ENCODE results near the gene NUCB1. TPM values are rescaled to one million over a fixed set of nuclear protein-coding genes. Genes with fewer than 3 reads are reported as not detected.
"Not testable (repeated sequence)": the region's sequence is repeated elsewhere in the genome, so short reads cannot be mapped to it uniquely, and the experiment has no call there.

NUCB1 gene
- total and polyA plus RNA-seq, 3 experiments from 2014 or later, result 86.8 to 147 (median 93.3) TPM

- Histone ChIP-seq H3K4me3 (ENCODE audit: low read length) (peak overlapping the region; percentile 96), H3K36me3 (ENCODE audit: insufficient read depth, low read length) (peaks cover 10% of the 10 kb centered on the region), H3K27me3 (ENCODE audit: insufficient read depth, low read length, poor library complexity, severe bottlenecking) (no peaks in the 10 kb centered on the region), H3K4me1 (ENCODE audit: insufficient read depth, low read length) (peaks cover 17% of the 10 kb centered on the region), H3K27ac (ENCODE audit: low read depth, low read length) (peak overlapping the region; percentile 88), H3K9me3 (ENCODE audit: low read length) (no peaks in the 10 kb centered on the region)
- peak overlapping the region; percentile 77 to 98 (median 96) for H3K27ac Mint-ChIP-seq
- H3K4me1 Mint-ChIP-seq, result peaks cover 22 to 39% (median 29%) of the 10 kb centered on the region in 3 donors
- POLR2A ChIA-PET, result interaction anchor here (0.6 to 2.1 kb wide), 12 partner anchors 12 to 105 kb away, joined by 3 to 17 read pairs (median 4); partner anchors contain the start of genes BAX, DHDH, FTL and GYS1
- CTCF ChIA-PET, result interaction anchor here (1.0 to 1.8 kb wide), 7 partner anchors 10 to 113 kb away, joined by 3 to 5 read pairs (median 3); partner anchors contain the start of genes DHDH, GYS1 and RUVBL2
- H3K27me3 Mint-ChIP-seq, result peaks cover under 1 to 6% of the 10 kb centered on the region in 2 donors
- peak in 2 of 5 donors; percentile 33 to 35 for DNase-seq
- H3K9me3 Mint-ChIP-seq, result no peaks in the 10 kb centered on the region
- peak overlapping the region; percentile 89 to 100 (median 97) for H3K4me3 Mint-ChIP-seq
- peaks cover 0 to 35% (median 6%) of the 10 kb centered on the region in 3 donors for H3K36me3 Mint-ChIP-seq
Observed at GRCh38 chr19:48900477-48901406, 630 bp downstream of the NUCB1 start.

DNA sequence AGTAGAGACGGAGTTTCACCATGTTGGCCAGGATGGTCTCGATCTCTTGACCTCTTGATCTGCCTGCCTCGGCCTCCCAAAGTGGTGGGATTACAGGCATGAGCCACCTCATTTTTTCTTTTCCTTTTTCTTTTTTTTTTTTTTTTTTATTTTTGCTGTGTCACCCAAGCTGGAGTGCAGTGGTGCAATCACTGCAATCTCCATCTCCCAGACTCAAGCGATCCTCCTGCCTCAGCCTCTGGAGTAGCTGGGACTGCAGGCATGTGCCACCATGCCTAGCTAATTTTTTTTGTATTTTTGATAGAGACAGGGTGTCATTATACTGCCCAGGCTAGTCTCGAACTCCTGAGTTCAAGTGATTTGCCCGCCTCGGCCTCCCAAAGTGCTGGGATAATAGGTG is 2.2 kb downstream of the NUCB1 start:
- DNase-seq; H3K9me3 Mint-ChIP-seq; H3K9me3 ChIP-seq (ENCODE audit: low read length); H3K27me3 ChIP-seq (ENCODE audit: insufficient read depth, low read length, poor library complexity, severe bottlenecking); POLR2A ChIA-PET; H3K27ac ChIP-seq (ENCODE audit: low read depth, low read length); CTCF ChIA-PET; H3K27me3 Mint-ChIP-seq; H3K4me3 ChIP-seq (ENCODE audit: low read length): not testable (repeated sequence)
- peaks cover 17% of the 10 kb centered on the region for H3K4me1 ChIP-seq (ENCODE audit: insufficient read depth, low read length)
- peaks cover 11% of the 10 kb centered on the region for H3K36me3 ChIP-seq (ENCODE audit: insufficient read depth, low read length)
- H3K27ac Mint-ChIP-seq, result peak overlapping the region in 2 of 8 donors; percentile 35 to 63
- H3K4me3 Mint-ChIP-seq, result peak overlapping the region in 4 of 7 donors; percentile 27 to 65 (median 46)
- H3K4me1 Mint-ChIP-seq, result peaks cover 20 to 34% (median 29%) of the 10 kb centered on the region in 3 donors
- peaks cover 0 to 46% (median 7%) of the 10 kb centered on the region in 3 donors for H3K36me3 Mint-ChIP-seq

GRCh38 chr19:48903788-48904187 is 3.7 kb downstream of the NUCB1 start:
- H3K27me3 ChIP-seq (ENCODE audit: insufficient read depth, low read length, poor library complexity, severe bottlenecking); CTCF ChIA-PET; H3K27me3 Mint-ChIP-seq; POLR2A ChIA-PET; H3K4me3 Mint-ChIP-seq; H3K4me3 ChIP-seq (ENCODE audit: low read length); H3K9me3 Mint-ChIP-seq; H3K27ac ChIP-seq (ENCODE audit: low read depth, low read length); H3K9me3 ChIP-seq (ENCODE audit: low read length); DNase-seq: not testable (repeated sequence)
- Mint-ChIP-seq H3K36me3 (peaks cover 0 to 59% (median 11%) of the 10 kb centered on the region in 3 donors), H3K4me1 (peaks cover 23 to 34% (median 29%) of the 10 kb centered on the region in 3 donors), H3K27ac (peak overlapping the region in 1 of 8 donors; percentile 21)
- H3K4me1 ChIP-seq (ENCODE audit: insufficient read depth, low read length), result peaks cover 17% of the 10 kb centered on the region
- peaks cover 15% of the 10 kb centered on the region for H3K36me3 ChIP-seq (ENCODE audit: insufficient read depth, low read length)

GRCh38 chr19:48905664-48906063 is 5.6 kb downstream of the NUCB1 start:
- peaks cover 0 to 65% (median 11%) of the 10 kb centered on the region in 3 donors for H3K36me3 Mint-ChIP-seq
- POLR2A ChIA-PET, result no interaction called here
- CTCF ChIA-PET, result no interaction called here
- peaks cover 19% of the 10 kb centered on the region for H3K36me3 ChIP-seq (ENCODE audit: insufficient read depth, low read length)
- H3K4me1 Mint-ChIP-seq, result peaks cover 15 to 23% (median 17%) of the 10 kb centered on the region in 3 donors
- DNase-seq, result no peak
- no peak overlapping the region for H3K4me3 ChIP-seq (ENCODE audit: low read length)
- H3K27ac ChIP-seq (ENCODE audit: low read depth, low read length), result no peak overlapping the region
- H3K9me3 ChIP-seq (ENCODE audit: low read length), result no peaks in the 10 kb centered on the region
- H3K9me3 Mint-ChIP-seq, result no peaks in the 10 kb centered on the region
- H3K4me1 ChIP-seq (ENCODE audit: insufficient read depth, low read length), result peaks cover 17% of the 10 kb centered on the region
- no peaks in the 10 kb centered on the region for H3K27me3 ChIP-seq (ENCODE audit: insufficient read depth, low read length, poor library complexity, severe bottlenecking)
- H3K27ac Mint-ChIP-seq, result no peak overlapping the region
- H3K4me3 Mint-ChIP-seq, result no peak overlapping the region
- H3K27me3 Mint-ChIP-seq, result no peaks in the 10 kb centered on the region

- peaks cover 8 to 16% (median 10%) of the 10 kb centered on the region in 3 donors for H3K4me1 Mint-ChIP-seq
- ChIA-PET POLR2A (no interaction called here), CTCF (no interaction called here)
- DNase-seq, result no peak
- no peaks in the 10 kb centered on the region for H3K9me3 ChIP-seq (ENCODE audit: low read length)
- no peak overlapping the region for H3K27ac Mint-ChIP-seq
- H3K9me3 Mint-ChIP-seq, result no peaks in the 10 kb centered on the region
- no peak overlapping the region for H3K4me3 Mint-ChIP-seq
- peaks cover 25% of the 10 kb centered on the region for H3K36me3 ChIP-seq (ENCODE audit: insufficient read depth, low read length)
- no peak overlapping the region for H3K4me3 ChIP-seq (ENCODE audit: low read length)
- H3K27me3 Mint-ChIP-seq, result no peaks in the 10 kb centered on the region
- peaks cover 0 to 64% (median 14%) of the 10 kb centered on the region in 3 donors for H3K36me3 Mint-ChIP-seq
- H3K27ac ChIP-seq (ENCODE audit: low read depth, low read length), result no peak overlapping the region
- H3K27me3 ChIP-seq (ENCODE audit: insufficient read depth, low read length, poor library complexity, severe bottlenecking), result no peaks in the 10 kb centered on the region
- peaks cover 11% of the 10 kb centered on the region for H3K4me1 ChIP-seq (ENCODE audit: insufficient read depth, low read length)
Observed at GRCh38 chr19:48906324-48906723, 6.2 kb downstream of the NUCB1 start.

- Mint-ChIP-seq H3K4me1 (peaks cover under 1 to 5% (median 3%) of the 10 kb centered on the region in 3 donors), H3K27ac (peak overlapping the region in 1 of 8 donors; percentile 76), H3K4me3 (peak overlapping the region in 1 of 7 donors; percentile 19), H3K9me3 (peaks cover 0 to under 1% (median 0%) of the 10 kb centered on the region in 5 donors), H3K36me3 (peaks cover 0 to 70% (median 19%) of the 10 kb centered on the region in 3 donors), H3K27me3 (no peaks in the 10 kb centered on the region)
- Histone ChIP-seq H3K27me3 (ENCODE audit: insufficient read depth, low read length, poor library complexity, severe bottlenecking) (no peaks in the 10 kb centered on the region), H3K9me3 (ENCODE audit: low read length) (no peaks in the 10 kb centered on the region), H3K36me3 (ENCODE audit: insufficient read depth, low read length) (peaks cover 35% of the 10 kb centered on the region), H3K27ac (ENCODE audit: low read depth, low read length) (no peak overlapping the region), H3K4me1 (ENCODE audit: insufficient read depth, low read length) (peaks cover under 1% of the 10 kb centered on the region), H3K4me3 (ENCODE audit: low read length) (no peak overlapping the region)
- no peak for DNase-seq
- ChIA-PET POLR2A (no interaction called here), CTCF (no interaction called here)
Observed at GRCh38 chr19:48907671-48908070, 7.6 kb downstream of the NUCB1 start.

DNA sequence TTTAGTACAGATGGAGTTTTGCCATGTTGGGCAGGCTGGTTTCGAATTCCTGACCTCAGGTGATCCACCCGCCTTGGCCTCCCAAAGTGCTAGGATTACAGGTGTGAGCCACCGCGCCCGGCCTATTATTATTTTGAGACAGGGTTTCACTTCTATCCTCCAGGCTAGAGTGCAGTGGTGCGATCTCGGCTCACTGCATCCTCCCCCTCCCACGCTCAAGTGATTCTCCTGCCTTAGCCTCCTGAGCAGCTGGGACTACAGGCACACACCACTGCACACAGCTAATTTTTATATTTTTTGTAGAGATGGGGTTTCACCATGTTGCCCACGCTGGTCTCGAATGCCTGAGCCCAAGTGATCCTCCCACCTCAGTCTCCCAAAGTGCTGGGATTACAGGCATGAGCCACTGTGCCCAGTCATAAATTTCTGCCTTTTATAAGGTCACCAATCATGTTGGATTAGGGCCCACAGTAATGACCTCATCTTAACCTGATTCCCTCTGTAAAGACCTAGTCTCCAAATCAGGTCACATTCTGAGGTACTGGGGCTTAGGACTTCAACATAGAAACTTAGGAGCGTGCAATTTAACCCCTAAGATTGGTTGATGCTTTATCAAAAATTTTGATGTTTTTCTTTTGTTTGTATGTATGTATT is 9.4 kb downstream of the NUCB1 start:
- not testable (repeated sequence) for H3K9me3 ChIP-seq (ENCODE audit: low read length); DNase-seq; H3K27ac ChIP-seq (ENCODE audit: low read depth, low read length); H3K4me1 ChIP-seq (ENCODE audit: insufficient read depth, low read length); H3K27me3 ChIP-seq (ENCODE audit: insufficient read depth, low read length, poor library complexity, severe bottlenecking); H3K9me3 Mint-ChIP-seq; H3K27ac Mint-ChIP-seq; H3K4me1 Mint-ChIP-seq; H3K27me3 Mint-ChIP-seq; H3K4me3 Mint-ChIP-seq; H3K4me3 ChIP-seq (ENCODE audit: low read length)
- CTCF ChIA-PET, result interaction anchor here (0.7 kb wide), 1 partner anchor 871 kb away, joined by 3 read pairs; no protein-coding TSS in a partner anchor
- POLR2A ChIA-PET, result interaction anchor here (0.6 kb wide), 1 partner anchor 58 kb away, joined by 7 read pairs; no protein-coding TSS in a partner anchor
- H3K36me3 Mint-ChIP-seq, result peaks cover 3 to 80% (median 26%) of the 10 kb centered on the region in 3 donors
- H3K36me3 ChIP-seq (ENCODE audit: insufficient read depth, low read length), result peaks cover 51% of the 10 kb centered on the region

Measured in CD8-positive, alpha-beta memory T cell (primary cell).